ENCODE data around the gene SH3BP4.

Gene SH3BP4

DNA sequence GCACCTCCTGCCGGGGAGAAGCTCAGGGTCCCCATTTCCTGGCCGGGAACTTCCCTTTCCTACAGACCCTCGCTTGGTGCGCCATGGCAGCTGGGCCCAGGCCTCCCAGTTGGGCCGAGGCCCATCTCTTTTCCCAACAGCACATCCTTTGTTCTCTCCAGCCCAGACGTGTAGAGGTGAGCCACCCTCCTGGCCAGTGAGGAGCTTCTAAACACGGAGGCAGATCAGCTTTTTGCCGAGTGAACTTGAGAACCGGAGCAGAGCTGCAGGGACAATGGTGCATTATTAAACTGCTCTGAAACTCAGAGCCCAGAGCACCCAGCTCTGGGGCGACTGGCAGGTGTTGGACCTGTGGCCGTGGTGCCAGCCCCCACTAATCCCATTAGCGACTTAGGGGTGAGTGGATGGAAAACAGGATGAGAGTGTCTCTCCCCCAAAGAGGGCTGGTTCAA, 25.4 kb downstream of the SH3BP4 start:
- no peak for DNase-seq
- Histone ChIP-seq H3K4me3 (ENCODE audit: low read depth, low read length) (no peak overlapping the region), H3K27me3 (no peaks in the 10 kb centered on the region), H3K4me1 (no peaks in the 10 kb centered on the region), H3K36me3 (no peaks in the 10 kb centered on the region; the same call in 1 of the 2 replicates), H3K9me3 (peaks cover 2% of the 10 kb centered on the region; the same call in 1 of the 2 replicates)
- TF ChIP-seq, protein P1, sequence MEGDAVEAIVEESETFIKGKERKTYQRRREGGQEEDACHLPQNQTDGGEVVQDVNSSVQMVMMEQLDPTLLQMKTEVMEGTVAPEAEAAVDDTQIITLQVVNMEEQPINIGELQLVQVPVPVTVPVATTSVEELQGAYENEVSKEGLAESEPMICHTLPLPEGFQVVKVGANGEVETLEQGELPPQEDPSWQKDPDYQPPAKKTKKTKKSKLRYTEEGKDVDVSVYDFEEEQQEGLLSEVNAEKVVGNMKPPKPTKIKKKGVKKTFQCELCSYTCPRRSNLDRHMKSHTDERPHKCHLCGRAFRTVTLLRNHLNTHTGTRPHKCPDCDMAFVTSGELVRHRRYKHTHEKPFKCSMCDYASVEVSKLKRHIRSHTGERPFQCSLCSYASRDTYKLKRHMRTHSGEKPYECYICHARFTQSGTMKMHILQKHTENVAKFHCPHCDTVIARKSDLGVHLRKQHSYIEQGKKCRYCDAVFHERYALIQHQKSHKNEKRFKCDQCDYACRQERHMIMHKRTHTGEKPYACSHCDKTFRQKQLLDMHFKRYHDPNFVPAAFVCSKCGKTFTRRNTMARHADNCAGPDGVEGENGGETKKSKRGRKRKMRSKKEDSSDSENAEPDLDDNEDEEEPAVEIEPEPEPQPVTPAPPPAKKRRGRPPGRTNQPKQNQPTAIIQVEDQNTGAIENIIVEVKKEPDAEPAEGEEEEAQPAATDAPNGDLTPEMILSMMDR (IDR thresholded peaks at IDR 0.05; ENCODE audit: low read depth, low read length) = no peak

DNA sequence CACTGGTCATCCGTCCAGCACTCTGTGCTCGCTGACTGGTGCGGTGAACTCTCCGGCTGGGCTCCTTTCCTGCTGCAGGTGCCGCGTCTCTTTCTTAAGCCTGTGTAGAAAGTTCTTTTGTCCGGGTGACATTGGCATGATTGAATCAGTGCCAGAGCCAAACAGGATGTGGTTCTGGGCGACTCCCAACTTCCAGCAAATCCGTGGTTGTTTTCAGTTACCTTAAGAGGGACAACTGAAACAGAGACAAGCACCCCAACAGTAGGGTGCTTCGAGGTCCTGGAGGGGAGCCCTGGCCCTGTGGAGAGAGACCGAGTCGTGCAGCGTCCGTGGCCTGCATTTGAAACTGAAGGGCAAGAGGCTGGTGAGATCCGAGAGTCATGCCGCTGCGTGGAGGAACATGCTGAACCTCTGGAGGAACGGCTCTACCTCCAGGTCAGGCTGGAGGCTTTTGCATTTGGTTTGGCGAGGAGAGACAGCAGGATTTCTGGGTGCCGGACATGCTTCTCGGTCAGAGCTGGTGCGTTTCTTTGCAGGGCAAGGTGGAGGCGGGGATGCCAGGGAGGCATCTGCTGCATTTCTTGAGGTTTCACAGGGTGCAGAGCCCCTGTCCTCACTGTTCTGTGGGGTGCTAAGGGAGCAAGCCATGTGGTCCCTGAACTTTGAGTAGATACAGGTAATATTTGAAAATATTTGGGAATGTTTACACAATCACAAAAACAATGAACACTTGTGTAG, 26.8 kb downstream of the SH3BP4 start:
- Histone ChIP-seq H3K4me1 (no peaks in the 10 kb centered on the region), H3K9me3 (peaks cover 2% of the 10 kb centered on the region; the same call in 1 of the 2 replicates), H3K27me3 (no peaks in the 10 kb centered on the region), H3K4me3 (ENCODE audit: low read depth, low read length) (no peak overlapping the region), H3K36me3 (no peaks in the 10 kb centered on the region; the same call in 1 of the 2 replicates)
- DNase-seq = no peak
- TF ChIP-seq, protein P1 (IDR thresholded peaks at IDR 0.05; ENCODE audit: low read depth, low read length) = no peak

DNA sequence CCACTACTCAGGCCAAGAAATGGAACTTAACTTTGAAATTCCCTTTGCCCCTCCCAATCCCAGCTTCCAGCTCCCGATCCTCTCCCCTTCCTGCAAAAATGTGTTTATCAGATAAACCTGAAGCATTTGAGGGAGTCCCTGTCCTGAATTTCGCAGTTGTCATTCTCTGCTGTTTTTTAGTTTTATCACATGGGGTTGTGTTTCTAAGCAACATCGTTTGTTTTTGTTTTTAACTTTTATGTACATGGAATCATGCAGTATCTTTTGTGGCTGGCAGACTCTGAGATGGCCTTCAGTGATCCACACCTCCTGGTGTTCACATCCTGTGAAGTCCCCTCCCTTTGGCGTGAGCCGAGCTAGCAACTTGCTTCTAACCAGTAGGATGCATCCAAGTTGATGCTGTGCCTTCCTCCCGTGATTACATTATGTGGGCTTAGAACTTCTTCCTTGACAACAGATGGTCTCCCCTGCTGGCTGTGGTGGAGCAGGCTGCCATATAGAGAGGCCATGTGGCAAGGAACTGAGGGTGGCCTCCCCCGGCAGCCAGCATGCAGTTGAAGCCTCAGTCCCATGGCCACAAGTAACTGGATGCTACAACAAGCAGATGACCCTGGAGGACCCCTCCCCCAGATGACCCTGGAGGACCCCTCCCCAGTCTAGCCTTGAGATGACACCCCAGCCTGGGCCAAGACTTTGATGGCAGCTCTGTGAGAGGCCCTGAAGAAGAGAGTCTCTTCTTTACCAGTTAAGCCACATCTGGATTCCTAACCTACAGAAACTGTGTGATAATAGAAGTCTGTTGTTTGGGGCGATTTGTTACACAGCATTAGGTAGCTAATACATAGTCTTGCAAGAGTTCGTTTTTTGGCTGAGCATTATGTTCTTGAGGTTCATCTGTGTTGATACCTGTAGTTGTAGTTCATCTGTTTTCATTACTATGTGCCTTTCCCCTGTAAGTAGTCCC, 27.7 kb downstream of the SH3BP4 start:
- no peaks in the 10 kb centered on the region; the same call in 1 of the 2 replicates for H3K36me3 ChIP-seq
- H3K27me3 ChIP-seq = no peaks in the 10 kb centered on the region
- peaks cover 2% of the 10 kb centered on the region; the same call in 1 of the 2 replicates for H3K9me3 ChIP-seq
- H3K4me3 ChIP-seq (ENCODE audit: low read depth, low read length) = no peak overlapping the region
- no peaks in the 10 kb centered on the region for H3K4me1 ChIP-seq
- TF ChIP-seq, protein P1 (IDR thresholded peaks at IDR 0.05; ENCODE audit: low read depth, low read length) = no peak
- no peak for DNase-seq

DNA sequence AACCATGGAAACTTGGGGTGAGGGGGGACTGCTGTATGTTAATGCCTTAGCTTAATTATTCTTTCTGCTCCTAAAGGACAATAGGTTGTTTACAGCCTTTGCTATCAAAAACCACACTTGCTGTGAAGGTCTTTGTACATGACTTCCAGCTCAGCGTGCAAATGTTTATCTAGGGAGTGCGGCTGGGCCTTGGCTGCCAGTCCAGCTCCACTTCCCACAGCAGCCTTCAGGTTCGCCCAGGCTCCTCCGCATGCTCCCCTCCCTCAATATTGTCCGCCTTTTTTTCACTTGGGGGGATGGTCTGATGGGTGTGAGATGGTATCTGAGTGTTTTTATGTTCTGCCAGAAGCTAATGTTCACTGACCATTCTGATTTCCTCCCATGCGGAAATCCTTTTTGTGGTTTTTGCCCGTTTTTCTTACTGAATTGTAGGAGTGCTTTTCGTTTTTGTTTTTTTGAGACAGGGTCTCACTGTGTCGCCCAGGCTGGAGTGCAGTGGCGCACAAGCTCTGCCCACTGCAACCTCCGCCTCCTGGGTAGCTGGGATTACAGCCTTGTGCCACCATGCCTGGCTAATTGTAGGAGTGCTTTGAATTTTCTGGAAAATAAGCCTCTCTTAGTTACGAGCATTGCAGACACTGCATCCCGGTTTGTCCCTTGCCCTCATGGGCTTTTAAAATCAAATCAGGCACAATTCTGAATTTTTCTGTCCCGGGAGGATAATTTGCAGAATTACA, 28.8 kb downstream of the SH3BP4 start:
- Histone ChIP-seq H3K27me3 (no peaks in the 10 kb centered on the region), H3K4me1 (no peaks in the 10 kb centered on the region), H3K36me3 (no peaks in the 10 kb centered on the region; the same call in 1 of the 2 replicates), H3K9me3 (peaks cover 2% of the 10 kb centered on the region; the same call in 1 of the 2 replicates), H3K4me3 (ENCODE audit: low read depth, low read length) (no peak overlapping the region)
- no peak for DNase-seq
- TF ChIP-seq, protein P1 (IDR thresholded peaks at IDR 0.05; ENCODE audit: low read depth, low read length) = no peak

DNA sequence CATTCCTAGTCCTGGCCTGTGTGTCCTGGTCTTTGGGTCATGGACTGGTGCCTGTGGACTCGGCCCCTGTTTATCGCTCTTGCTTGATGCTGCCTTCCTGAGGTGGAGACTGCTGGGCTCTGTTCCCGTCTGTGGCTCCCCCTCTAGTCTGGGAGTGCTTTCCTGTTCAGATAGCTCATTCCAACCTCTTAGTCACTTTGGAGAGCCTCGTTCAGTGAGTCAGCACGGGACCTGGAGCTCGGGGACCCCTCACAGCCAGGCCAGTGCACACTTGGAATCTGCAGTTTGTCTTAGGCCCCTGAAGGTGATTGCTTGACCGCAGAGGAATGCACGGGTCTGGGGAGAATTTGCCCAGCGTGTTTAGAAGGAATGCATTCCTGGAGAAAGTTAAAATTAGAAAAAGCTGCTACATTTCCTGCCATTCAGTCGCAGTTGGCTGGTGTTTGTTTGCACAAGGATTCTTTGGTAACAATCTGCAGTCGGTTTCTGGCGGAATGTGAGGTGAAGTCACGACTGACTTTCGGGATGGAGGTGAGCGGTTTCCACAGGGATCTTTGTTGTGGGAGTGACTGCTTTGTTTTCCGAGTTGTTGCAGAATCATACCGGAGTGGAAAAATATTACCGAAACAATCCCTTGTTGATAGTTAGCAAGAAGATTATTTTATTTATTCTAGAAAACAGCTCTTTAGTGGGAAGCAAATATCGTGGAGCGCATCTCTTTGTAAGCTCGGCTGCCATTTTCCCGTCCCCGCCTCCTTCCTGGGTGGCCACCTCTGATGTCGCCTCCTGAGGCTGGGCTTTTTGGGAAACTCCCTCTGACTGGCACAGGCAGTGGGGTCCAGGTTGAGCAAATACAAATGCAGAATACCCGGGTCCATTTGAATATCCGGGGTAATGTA, 29.6 kb downstream of the SH3BP4 start:
- H3K27me3 ChIP-seq = no peaks in the 10 kb centered on the region
- H3K36me3 ChIP-seq = no peaks in the 10 kb centered on the region; the same call in 1 of the 2 replicates
- H3K9me3 ChIP-seq = peaks cover 2% of the 10 kb centered on the region; the same call in 1 of the 2 replicates
- H3K4me1 ChIP-seq = no peaks in the 10 kb centered on the region
- TF ChIP-seq, protein P1 (IDR thresholded peaks at IDR 0.05; ENCODE audit: low read depth, low read length) = peak; percentile 24; the same call in 1 of the 2 replicates
- no peak overlapping the region for H3K4me3 ChIP-seq (ENCODE audit: low read depth, low read length)
- peak; percentile 56 for DNase-seq
